GM23338 (cell line): ENCODE measurements around the gene DLX3. TPM values are rescaled to one million over a fixed set of nuclear protein-coding genes. Genes with fewer than 3 reads are reported as not detected.

Source experiments
- ATAC-seq: fragments of 200-7000 bp; cut with Tn5 transposase; 3 replicates; pipeline ENCODE4 v1.9.1; 2020
- DNase-seq: peaks from one replicate; pipeline ENCODE4 v3.0.0-alpha.2; 2015; ENCODE audit warnings: low spot score
- H2AFZ ChIP-seq: fragments of 200-600 bp; sonication (generic); 2 replicates; pipeline ENCODE4 v1.8.0; 2016; ENCODE audit warnings: antibody characterized with exemption, mild to moderate bottlenecking, moderate library complexity
- H3F3A ChIP-seq: fragments of 200-600 bp; sonication (generic); replicated peaks from 2 replicates; pipeline ENCODE4 v1.8.0; 2017; ENCODE audit warnings: antibody characterized with exemption, mixed run types, low read depth
- H3K27ac ChIP-seq: fragments of 200-600 bp; sonication (generic); 2 replicates; pipeline ENCODE4 v1.6.1; 2016; ENCODE audit warnings: low read depth
- H3K27me3 ChIP-seq: fragments of 200-600 bp; sonication (generic); 2 replicates; pipeline ENCODE4 v1.8.0; 2016; ENCODE audit warnings: mild to moderate bottlenecking, mixed run types, moderate library complexity; ENCODE audit not compliant: insufficient read depth
- H3K36me3 ChIP-seq: fragments of 200-600 bp; sonication (generic); 2 replicates; pipeline ENCODE4 v1.8.0; 2016; ENCODE audit warnings: mild to moderate bottlenecking; ENCODE audit not compliant: insufficient read depth
- H3K4me1 ChIP-seq: fragments of 200-600 bp; sonication (generic); 2 replicates; pipeline ENCODE4 v1.8.0; 2016; ENCODE audit warnings: mild to moderate bottlenecking, moderate library complexity; ENCODE audit not compliant: insufficient read depth
- H3K4me2 ChIP-seq: fragments of 200-600 bp; sonication (generic); 2 replicates; pipeline ENCODE4 v1.7.1; 2017; ENCODE audit warnings: mixed run types
- H3K4me3 ChIP-seq: fragments of 200-600 bp; sonication (generic); 2 replicates; pipeline ENCODE4 v1.6.1; 2016; ENCODE audit warnings: mixed run types
- H3K79me2 ChIP-seq: fragments of 200-600 bp; sonication (generic); replicated peaks from 2 replicates; pipeline ENCODE4 v1.8.0; 2017; ENCODE audit warnings: mild to moderate bottlenecking; ENCODE audit not compliant: insufficient read depth
- H3K9me2 ChIP-seq: fragments of 200-600 bp; sonication (generic); 2 replicates; pipeline ENCODE4 v1.8.0; 2017; ENCODE audit not compliant: insufficient read depth
- H4K20me1 ChIP-seq: fragments of 200-600 bp; sonication (generic); replicated peaks from 2 replicates; pipeline ENCODE4 v1.8.0; 2017; ENCODE audit warnings: mild to moderate bottlenecking; ENCODE audit not compliant: insufficient read depth
- H3K27ac Mint-ChIP-seq: 2 replicates; pipeline ENCODE4 v1.8.0; 2020; ENCODE audit warnings: inconsistent platforms, mild to moderate bottlenecking, moderate library complexity, mixed read lengths
- H3K27me3 Mint-ChIP-seq: 3 replicates; pipeline ENCODE4 v1.8.0; 2022; ENCODE audit warnings: low read depth, mild to moderate bottlenecking, moderate library complexity, mixed read lengths, inconsistent platforms; ENCODE audit not compliant: insufficient read depth, poor library complexity
- H3K36me3 Mint-ChIP-seq: 3 replicates; pipeline ENCODE4 v1.8.0; 2021; ENCODE audit warnings: low read depth, mild to moderate bottlenecking, inconsistent platforms, moderate library complexity, mixed read lengths
- H3K4me1 Mint-ChIP-seq: 3 replicates; pipeline ENCODE4 v1.8.0; 2020; ENCODE audit warnings: mild to moderate bottlenecking, inconsistent platforms, mixed read lengths
- H3K4me3 Mint-ChIP-seq: 3 replicates; pipeline ENCODE4 v1.8.0; 2021; ENCODE audit warnings: moderate library complexity, mild to moderate bottlenecking, inconsistent platforms, mixed read lengths
- H3K9me3 Mint-ChIP-seq: 3 replicates; pipeline ENCODE4 v1.8.0; 2020; ENCODE audit warnings: moderate library complexity, mild to moderate bottlenecking, inconsistent platforms, mixed read lengths
- EZH2 ChIP-seq: fragments of 200-600 bp; sonication (generic); IDR thresholded peaks from one replicate; pipeline ENCODE4 v1.8.0; 2017; ENCODE audit warnings: antibody characterized with exemption, mild to moderate bottlenecking, low read depth; ENCODE audit not compliant: unreplicated experiment
- EZH2phosphoT487 ChIP-seq: fragments of 200-600 bp; sonication (generic); IDR thresholded peaks from one replicate; pipeline ENCODE4 v1.8.1; 2018; ENCODE audit warnings: antibody characterized with exemption; ENCODE audit not compliant: unreplicated experiment
- REST ChIP-seq: IDR thresholded peaks from one replicate; pipeline ENCODE4 v1.6.1; 2018; ENCODE audit warnings: antibody characterized with exemption; ENCODE audit not compliant: unreplicated experiment
- STAT1 ChIP-seq: IDR thresholded peaks from one replicate; pipeline ENCODE4 v1.6.1; 2016; ENCODE audit warnings: antibody characterized with exemption; ENCODE audit not compliant: unreplicated experiment
- polyA plus RNA-seq: library from polyadenylated mRNA; unstranded; fragments of >200 nt; fragmentation: Nextera tagmentation; extraction: Ambion mirVana; gene quantifications from 2 replicates; pipeline ENCODE4 v1.2.1, GENCODE V29; 2016
- total RNA-seq: library from RNA; depleted of rRNA; stranded (reverse); fragments of >200 nt; shearing (Covaris generic); gene quantifications from 2 replicates; pipeline ENCODE4 v1.2.3, GENCODE V29; 2014

The DLX3 gene
- total and polyA plus RNA-seq, 2 experiments from 2014 or later, result 0.14 to 0.27 TPM

GRCh38 chr17:49971848-49972485 is 23.1 kb downstream of the DLX3 start:
- H3K27me3 Mint-ChIP-seq, result peaks cover 98% of the 10 kb centered on the region

GRCh38 chr17:49971199-49971847 is 23.7 kb downstream of the DLX3 start:
- peak overlapping the region; percentile 47; the same call in 1 of the 2 replicates for H3K4me3 ChIP-seq
- peaks cover 28% of the 10 kb centered on the region for H4K20me1 ChIP-seq
- H3K79me2 ChIP-seq, result no peaks in the 10 kb centered on the region
- H3K4me2 ChIP-seq, result peak overlapping the region; percentile 75
- no peak overlapping the region for H3K27ac Mint-ChIP-seq
- no peak for ATAC-seq
- H3K27me3 Mint-ChIP-seq, result peaks cover 98% of the 10 kb centered on the region
- H3K9me3 Mint-ChIP-seq, result no peaks in the 10 kb centered on the region; the same call in 2 of the 3 replicates
- H3K9me2 ChIP-seq, result no peaks in the 10 kb centered on the region
- peaks cover 39% of the 10 kb centered on the region for H3K4me1 Mint-ChIP-seq
- H3K36me3 ChIP-seq, result no peaks in the 10 kb centered on the region
- peak overlapping the region; percentile 44 for H3K4me3 Mint-ChIP-seq
- peaks cover 5% of the 10 kb centered on the region; the same call in 1 of the 2 replicates for H3F3A ChIP-seq
- no peak overlapping the region for H3K27ac ChIP-seq
- H3K36me3 Mint-ChIP-seq, result no peaks in the 10 kb centered on the region; the same call in 2 of the 3 replicates
- TF ChIP-seq EZH2 (peak; percentile 71), EZH2phosphoT487 (peak; percentile 12), STAT1 (no peak)
- H3K27me3 ChIP-seq, result peaks cover 99% of the 10 kb centered on the region
- H3K4me1 ChIP-seq, result peaks cover 28% of the 10 kb centered on the region
- peak; percentile 35 for DNase-seq
- H2AFZ ChIP-seq, result no peak overlapping the region

More at GRCh38 chr17:49971848-49972485, 23.1 kb downstream of the DLX3 start:
- H3K9me2 ChIP-seq, result no peaks in the 10 kb centered on the region
- Mint-ChIP-seq H3K4me1 (peaks cover 44% of the 10 kb centered on the region), H3K36me3 (no peaks in the 10 kb centered on the region; the same call in 2 of the 3 replicates), H3K9me3 (no peaks in the 10 kb centered on the region; the same call in 2 of the 3 replicates), H3K4me3 (peak overlapping the region; percentile 47; the same call in 2 of the 3 replicates), H3K27ac (no peak overlapping the region)
- peaks cover 23% of the 10 kb centered on the region for H4K20me1 ChIP-seq
- peaks cover 34% of the 10 kb centered on the region for H3K4me1 ChIP-seq
- no peak overlapping the region for H3K27ac ChIP-seq
- peaks cover 5% of the 10 kb centered on the region; the same call in 1 of the 2 replicates for H3F3A ChIP-seq
- H3K27me3 ChIP-seq, result peaks cover 99% of the 10 kb centered on the region
- H3K4me2 ChIP-seq, result peak overlapping the region; percentile 75
- ATAC-seq (peak; percentile 11), DNase-seq (peak; percentile 52)
- no peaks in the 10 kb centered on the region for H3K79me2 ChIP-seq
- TF ChIP-seq EZH2, result peak; percentile 49
- TF ChIP-seq EZH2phosphoT487, result peak; percentile 49
- TF ChIP-seq STAT1, result no peak
- H3K36me3 ChIP-seq, result no peaks in the 10 kb centered on the region
- no peak overlapping the region for H2AFZ ChIP-seq
- peak overlapping the region; percentile 47; the same call in 1 of the 2 replicates for H3K4me3 ChIP-seq

- Mint-ChIP-seq H3K36me3 (no peaks in the 10 kb centered on the region; the same call in 2 of the 3 replicates), H3K4me1 (peaks cover 37% of the 10 kb centered on the region), H3K27ac (no peak overlapping the region), H3K4me3 (peak overlapping the region; percentile 91), H3K27me3 (peaks cover 98% of the 10 kb centered on the region), H3K9me3 (no peaks in the 10 kb centered on the region; the same call in 2 of the 3 replicates)
- no peak for TF ChIP-seq REST
- TF ChIP-seq EZH2, result peak; percentile 0
- H3K4me3 ChIP-seq, result peak overlapping the region; percentile 65; the same call in 1 of the 2 replicates
- H3K27me3 ChIP-seq, result peaks cover 99% of the 10 kb centered on the region
- H3K79me2 ChIP-seq, result no peaks in the 10 kb centered on the region
- H2AFZ ChIP-seq, result no peak overlapping the region
- H3K4me2 ChIP-seq, result no peak overlapping the region
- peaks cover 11% of the 10 kb centered on the region; the same call in 1 of the 2 replicates for H3F3A ChIP-seq
- no peaks in the 10 kb centered on the region for H3K36me3 ChIP-seq
- H3K27ac ChIP-seq, result no peak overlapping the region
- DNase-seq, result no peak
- ATAC-seq, result no peak
- H3K9me2 ChIP-seq, result no peaks in the 10 kb centered on the region
- H3K4me1 ChIP-seq, result peaks cover 26% of the 10 kb centered on the region
- peaks cover 34% of the 10 kb centered on the region for H4K20me1 ChIP-seq
Measured at GRCh38 chr17:49970498-49970897, 24.5 kb downstream of the DLX3 start.
